Activated CD4-positive, alpha-beta T cell treated with anti-CD3 and anti-CD28 coated beads, Interleukin-2, amount 50 U/mL, for 1 hour (primary cell): ENCODE results near the gene R3HDM2.
"Not testable (repeated sequence)": the region's sequence is repeated elsewhere in the genome, so short reads cannot be mapped to it uniquely, and the experiment has no call there.

Experiments used
- DNase-seq: peaks from one replicate; pipeline ENCODE4 v3.0.0-alpha.2; 2020

The R3HDM2 gene

GRCh38 chr12:57370696-57371095 lies 60.1 kb downstream of the R3HDM2 start:
- no peak for DNase-seq

DNA sequence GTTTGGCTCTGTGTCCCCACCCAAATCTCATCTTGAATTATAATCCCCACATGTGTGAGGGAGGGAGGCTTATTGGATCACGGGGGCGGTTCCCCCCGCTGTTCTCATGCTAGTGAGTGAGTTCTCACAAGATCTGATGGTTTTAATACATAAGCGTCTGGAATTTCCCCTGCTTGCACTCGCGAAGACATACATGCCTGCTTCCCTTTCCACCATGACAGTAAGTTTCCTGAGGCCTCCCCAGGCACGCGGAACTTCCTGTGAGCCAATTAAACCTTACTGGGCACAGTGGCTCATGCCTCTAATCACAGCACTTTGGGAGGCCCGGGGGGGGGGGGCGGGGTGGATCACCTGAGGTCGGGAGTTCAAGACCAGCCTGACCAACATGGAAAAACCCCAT lies 60.8 kb downstream of the R3HDM2 start:
- no peak for DNase-seq

DNA sequence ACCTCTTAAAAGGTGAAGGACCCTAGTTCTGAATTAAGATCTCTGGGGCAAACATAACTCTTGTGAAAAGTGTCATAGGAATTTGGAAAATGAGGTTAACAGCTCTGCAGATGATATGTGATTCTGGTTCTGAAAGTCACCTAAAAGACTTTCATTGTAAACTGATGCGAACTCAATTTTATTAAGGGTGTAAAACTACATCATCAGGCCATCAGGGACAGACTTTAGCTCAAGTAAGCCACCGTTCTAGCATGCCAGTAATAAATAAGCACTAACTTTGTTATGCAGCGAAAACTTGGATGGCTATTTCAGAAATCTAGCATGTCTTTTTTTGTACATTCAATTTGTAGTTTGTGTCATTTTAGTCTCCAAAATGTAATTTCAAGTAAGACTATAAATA lies 61.6 kb downstream of the R3HDM2 start:
- no peak for DNase-seq

DNA sequence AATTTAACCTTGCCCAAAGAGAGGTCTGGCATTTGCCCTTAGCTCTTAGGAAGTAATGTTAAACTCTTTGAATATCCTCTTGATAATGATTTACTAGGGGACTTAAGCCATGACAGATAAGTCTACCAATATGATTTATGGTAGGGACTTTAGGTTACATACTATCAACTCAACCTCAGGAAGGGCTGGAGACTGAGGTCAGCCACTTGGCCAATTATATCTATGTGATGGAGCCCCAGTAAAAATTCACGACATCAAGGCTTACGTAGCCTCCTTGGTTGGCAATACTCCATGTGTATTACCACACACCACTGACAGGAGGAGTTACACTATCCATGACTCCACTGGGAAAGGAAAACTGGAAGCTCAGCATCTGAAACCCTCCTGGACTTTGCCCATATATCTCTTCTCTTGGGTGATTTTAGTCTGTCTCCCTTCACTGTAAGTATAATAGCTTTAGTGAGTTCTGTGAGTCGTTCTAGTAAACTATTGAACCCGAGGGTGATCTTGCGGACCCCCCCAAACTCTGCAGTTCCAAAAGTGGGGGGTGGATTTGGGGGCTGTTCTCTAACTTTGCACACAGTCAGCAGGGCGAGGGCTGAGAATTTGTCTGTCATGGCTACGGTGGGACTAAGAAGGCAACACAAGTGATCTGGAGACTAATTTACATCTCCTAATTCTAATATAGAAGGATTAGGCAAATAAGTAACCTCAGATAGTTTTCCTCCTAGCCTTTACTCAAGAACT lies 62.3 kb downstream of the R3HDM2 start:
- DNase-seq: no peak

DNA sequence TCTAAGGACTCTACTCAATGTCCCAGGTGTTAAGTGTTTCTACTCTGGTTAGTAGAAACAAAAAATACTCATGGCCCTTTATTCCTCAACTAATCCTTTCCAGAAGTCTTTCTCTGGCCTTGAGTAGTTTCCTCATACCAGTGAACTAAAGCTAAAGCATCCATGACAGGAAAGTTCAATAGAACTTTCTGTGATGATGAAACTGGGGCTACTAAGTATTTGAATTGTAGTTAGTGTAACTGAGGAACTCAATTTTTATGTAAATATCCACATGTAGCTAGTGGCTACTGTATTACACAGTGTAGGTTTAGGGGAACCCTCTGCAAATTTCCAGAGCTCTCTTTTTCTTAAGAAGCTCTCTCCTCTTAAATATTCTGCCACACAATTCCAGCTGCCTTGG lies 63.7 kb downstream of the R3HDM2 start:
- no peak for DNase-seq

- DNase-seq: no peak
Measured at GRCh38 chr12:57366315-57366714, 64.5 kb downstream of the R3HDM2 start.

DNA sequence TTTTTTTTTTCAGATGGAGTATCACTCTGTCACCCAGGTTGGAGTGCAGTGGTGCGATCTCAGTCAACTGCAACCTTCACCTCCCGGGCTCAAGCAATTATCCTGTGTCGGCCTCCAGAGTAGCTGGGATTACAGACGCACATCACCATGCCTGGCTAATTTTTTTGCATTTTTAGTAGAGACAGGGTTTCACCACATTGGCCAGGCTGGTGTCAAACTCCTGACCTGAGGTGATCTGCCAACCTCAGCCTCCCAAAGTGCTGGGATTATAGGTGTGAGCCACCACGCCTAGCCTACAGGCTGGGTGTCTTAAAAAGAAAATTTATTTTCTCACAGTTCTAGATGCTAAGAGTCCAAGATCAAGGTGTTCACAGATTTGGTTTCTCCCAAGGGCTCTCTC lies 66.7 kb downstream of the R3HDM2 start:
- DNase-seq: not testable (repeated sequence)

DNA sequence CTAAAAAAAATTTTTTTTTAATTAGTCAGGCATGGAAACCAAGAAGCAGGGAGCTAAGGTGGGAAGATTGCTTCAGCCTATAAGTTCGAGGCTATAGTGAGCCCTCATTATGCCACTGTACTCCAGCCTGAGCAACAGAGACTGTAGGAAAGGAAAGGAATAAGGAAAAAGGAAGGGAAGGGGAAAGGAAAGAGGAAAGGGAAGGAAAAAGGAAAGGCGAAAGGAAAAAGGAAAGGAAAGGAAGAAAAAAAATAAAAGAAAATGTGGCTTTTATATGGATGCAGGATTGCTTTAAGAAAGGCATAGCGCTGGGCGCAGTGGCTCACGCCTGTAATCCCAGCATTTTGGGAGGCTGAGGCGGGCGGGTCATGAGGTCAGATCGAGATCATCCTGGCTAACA lies 70.4 kb downstream of the R3HDM2 start:
- no peak for DNase-seq

DNA sequence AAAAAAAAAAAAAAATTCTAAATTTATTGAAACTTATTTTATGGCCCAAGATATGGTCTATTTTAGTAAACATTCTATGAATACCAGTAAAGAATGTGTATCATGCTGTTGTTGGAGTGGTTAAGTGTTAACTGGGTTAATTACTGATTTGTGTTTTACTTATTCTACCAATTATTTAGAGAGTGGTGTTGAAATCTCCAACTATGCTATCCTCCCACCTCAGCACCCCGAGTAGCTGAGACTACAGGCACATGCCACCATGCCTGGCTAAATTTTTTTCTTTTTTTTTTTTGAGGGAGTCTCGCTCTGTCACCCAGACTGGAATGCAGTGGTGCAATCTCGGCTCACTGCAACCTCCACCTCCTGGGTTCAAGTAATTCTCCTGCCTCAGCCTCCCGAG lies 72.2 kb downstream of the R3HDM2 start:
- no peak for DNase-seq

DNA sequence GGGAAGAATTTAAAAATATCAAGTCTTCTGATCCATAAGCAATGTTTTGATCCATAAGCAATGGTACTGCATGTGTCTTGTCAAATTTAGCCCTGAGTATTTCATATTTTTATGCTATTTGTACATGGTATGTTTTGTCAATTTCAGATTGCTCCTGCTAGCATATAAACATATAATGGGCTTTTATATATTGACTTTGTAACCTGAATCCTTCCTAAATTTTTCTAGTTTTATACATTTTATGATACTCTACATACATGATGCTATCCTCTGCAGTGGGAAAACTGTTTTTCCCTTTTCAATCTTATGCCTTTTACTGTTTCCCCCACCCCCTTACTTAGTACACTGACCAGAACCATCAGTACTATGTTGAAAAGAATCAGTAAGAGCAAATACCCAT lies 75.1 kb downstream of the R3HDM2 start:
- DNase-seq: no peak

DNA sequence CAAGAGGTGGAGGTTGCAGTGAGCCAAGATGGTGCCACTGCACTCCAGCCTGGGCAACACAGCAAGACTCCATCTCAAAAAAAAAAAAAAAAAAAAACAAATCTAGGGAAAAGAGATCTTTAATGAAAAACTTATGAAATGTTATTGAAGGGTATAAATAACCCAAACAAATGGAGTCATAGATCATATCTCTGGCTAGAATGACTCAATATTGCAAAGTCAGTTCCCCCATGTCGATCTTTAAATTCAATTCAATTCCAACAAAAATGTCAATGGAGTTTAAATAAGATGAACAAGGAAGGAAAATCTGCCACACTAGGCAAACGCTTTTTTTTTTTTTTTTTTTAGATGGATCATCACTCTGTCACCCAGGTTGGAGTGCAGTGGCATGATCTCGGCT lies 78.7 kb downstream of the R3HDM2 start:
- DNase-seq: no peak

DNA sequence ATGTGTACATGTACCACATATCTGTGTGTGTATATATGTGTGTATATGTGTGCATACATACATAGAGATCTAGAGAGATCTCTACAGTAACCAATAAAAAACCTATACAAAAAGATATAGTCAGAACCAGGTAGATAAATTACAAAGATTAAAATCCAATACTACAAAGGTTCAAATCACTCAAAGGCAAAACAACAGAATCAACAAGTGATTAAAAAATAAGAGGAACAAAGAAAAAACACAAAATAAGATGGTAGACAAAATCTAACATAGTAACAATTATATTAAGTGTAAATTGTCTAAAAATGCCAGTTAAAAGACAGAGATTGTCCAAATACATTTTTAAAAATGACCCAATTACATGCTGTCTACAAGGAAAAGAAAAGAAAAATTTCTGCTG lies 83.6 kb downstream of the R3HDM2 start:
- DNase-seq: no peak

- DNase-seq: no peak
Measured at GRCh38 chr12:57343703-57344378, 87.0 kb downstream of the R3HDM2 start.

- no peak for DNase-seq
Measured at GRCh38 chr12:57342207-57342691, 88.6 kb downstream of the R3HDM2 start.

DNA sequence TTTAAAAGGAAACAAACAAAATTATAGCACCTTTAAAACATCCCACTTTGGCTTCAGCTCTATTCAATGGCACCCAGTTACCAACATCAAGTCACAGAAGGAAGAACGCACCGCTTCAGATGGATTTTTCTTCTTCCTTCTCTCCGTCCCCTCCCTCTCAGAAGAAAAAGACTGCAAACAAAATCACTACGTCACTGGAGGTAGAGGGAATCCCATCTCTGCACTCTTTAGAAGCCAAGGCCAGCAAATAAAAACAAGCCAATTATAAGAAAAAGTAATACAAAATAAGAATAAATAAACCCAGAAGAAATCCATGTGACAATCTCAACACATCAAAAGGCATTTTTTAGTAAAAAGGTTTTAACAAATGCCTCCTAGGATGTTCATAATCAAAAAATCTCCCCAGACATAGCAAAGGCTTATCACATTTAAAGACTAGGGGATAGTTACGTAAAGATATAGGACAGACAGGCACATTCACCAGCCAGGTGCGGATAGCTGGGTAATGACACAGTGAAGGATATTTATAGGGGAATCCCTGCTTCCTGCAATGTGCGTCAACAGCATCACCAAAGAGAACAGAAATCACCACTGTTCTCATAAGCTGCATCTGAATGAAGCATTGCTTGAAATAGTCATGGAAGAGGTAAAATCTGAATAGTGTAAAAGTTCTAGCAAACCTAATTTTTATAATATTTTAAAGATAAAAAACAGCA lies 89.4 kb downstream of the R3HDM2 start:
- no peak for DNase-seq

GRCh38 chr12:57340104-57340503 lies 90.7 kb downstream of the R3HDM2 start:
- no peak for DNase-seq

- DNase-seq: not testable (repeated sequence)
Measured at GRCh38 chr12:57336299-57336698, 94.5 kb downstream of the R3HDM2 start.

DNA sequence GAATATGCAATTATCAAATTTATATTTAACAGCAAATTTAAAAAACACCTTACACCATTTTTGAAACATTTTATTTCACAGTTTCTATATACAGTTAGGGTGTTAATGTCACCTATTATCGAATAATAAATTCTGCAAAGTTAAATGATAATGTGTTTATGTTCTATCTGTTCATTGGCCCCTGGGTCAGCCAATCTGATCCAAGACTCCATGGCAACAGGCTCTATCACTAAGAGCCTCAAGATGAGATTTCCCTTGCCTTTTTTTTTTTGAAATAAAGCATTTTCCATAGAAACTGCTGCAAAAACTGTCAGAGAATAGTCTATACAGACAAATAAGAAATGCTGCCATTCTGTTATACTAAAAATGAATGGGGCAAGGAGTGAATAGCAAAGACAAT lies 96.6 kb downstream of the R3HDM2 start:
- no peak for DNase-seq

- DNase-seq: no peak
Measured at GRCh38 chr12:57332646-57333312, 98.1 kb downstream of the R3HDM2 start.

GRCh38 chr12:57330992-57331391 lies 99.9 kb downstream of the R3HDM2 start:
- DNase-seq: no peak

GRCh38 chr12:57329219-57329618 lies 101.6 kb downstream of the R3HDM2 start:
- no peak for DNase-seq

GRCh38 chr12:57325395-57325794 lies 105.4 kb downstream of the R3HDM2 start:
- DNase-seq: no peak

DNA sequence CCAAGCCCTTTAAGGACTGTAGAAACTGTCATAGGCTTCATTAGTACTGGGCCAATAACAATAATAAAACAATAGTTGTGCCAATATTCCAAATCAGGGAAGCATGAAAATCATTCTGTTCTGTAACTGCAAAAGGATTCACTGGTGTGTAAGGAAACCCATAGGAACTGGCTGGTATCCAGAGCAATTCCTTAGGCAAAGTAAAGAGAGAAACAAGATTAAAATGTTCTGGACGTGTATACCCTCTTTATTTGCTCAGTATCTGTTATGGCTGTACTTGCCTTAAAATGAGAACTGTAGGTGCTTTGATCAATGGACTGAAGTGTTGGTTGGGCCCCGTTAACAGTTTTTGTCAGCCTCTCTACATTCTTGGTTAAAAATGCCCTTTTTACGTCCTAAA lies 107.4 kb downstream of the R3HDM2 start:
- no peak for DNase-seq
